ENCODE data around the gene TRMT2B.
A peak's percentile ranks its signal among the peaks of the same experiment; 100 is the strongest.

The TRMT2B gene

GRCh38 chrX:101051549-101052302 is at the start of gene TRMT2B (continued):
- TF ChIP-seq BCL6B (tag by site-specific recombination; IDR thresholded peaks at IDR 0.05) (no peak), ZNF148 (tag by site-specific recombination; IDR thresholded peaks at IDR 0.05; ENCODE audit: borderline replicate concordance) (no peak), KLF8 (tag by site-specific recombination; IDR thresholded peaks at IDR 0.05) (no peak; the same call in 1 of the 2 replicates), ZNF654 (tag by site-specific recombination; IDR thresholded peaks at IDR 0.05; ENCODE audit: low read depth) (no peak), ZNF10 (tag by site-specific recombination; IDR thresholded peaks at IDR 0.05) (no peak), ZNF18 (tag by site-specific recombination; IDR thresholded peaks at IDR 0.05) (peak; percentile 68; the same call in 1 of the 2 replicates), OSR2 (tag by site-specific recombination; IDR thresholded peaks at IDR 0.05) (no peak), ZNF837 (tag by site-specific recombination; IDR thresholded peaks at IDR 0.05) (no peak), ZNF561 (tag by site-specific recombination; IDR thresholded peaks at IDR 0.05; ENCODE audit: borderline replicate concordance) (no peak), ZNF664 (tag by site-specific recombination; IDR thresholded peaks at IDR 0.05) (no peak), ZFP3 (tag by site-specific recombination; IDR thresholded peaks at IDR 0.05; ENCODE audit: low read depth) (no peak), ZNF510 (tag by site-specific recombination; IDR thresholded peaks at IDR 0.05; ENCODE audit: insufficient replicate concordance) (no peak), BCL11B (tag by site-specific recombination; IDR thresholded peaks at IDR 0.05; ENCODE audit: low read depth) (no peak), GFI1B (tag by site-specific recombination; IDR thresholded peaks at IDR 0.05) (no peak), ZFP37 (tag by site-specific recombination; IDR thresholded peaks at IDR 0.05) (no peak), MZF1 (tag by site-specific recombination; IDR thresholded peaks at IDR 0.05; ENCODE audit: borderline replicate concordance) (no peak), ZNF544 (tag by site-specific recombination; IDR thresholded peaks at IDR 0.05) (no peak), ELK4 (IDR thresholded peaks at IDR 0.05; ENCODE audit: borderline replicate concordance, low read depth, low read length) (no peak), ZNF792 (tag by site-specific recombination; IDR thresholded peaks at IDR 0.05) (no peak), ZNF114 (tag by site-specific recombination; IDR thresholded peaks at IDR 0.05) (no peak), ZNF37A (tag by site-specific recombination; IDR thresholded peaks at IDR 0.05) (no peak), ZNF223 (tag by site-specific recombination; IDR thresholded peaks at IDR 0.05) (no peak), ZNF548 (tag by site-specific recombination; IDR thresholded peaks at IDR 0.05) (no peak), ZSCAN23 (tag by site-specific recombination; IDR thresholded peaks at IDR 0.05) (no peak), ZNF23 (tag by site-specific recombination; IDR thresholded peaks at IDR 0.05; ENCODE audit: borderline replicate concordance) (no peak), KLF17 (tag by site-specific recombination; IDR thresholded peaks at IDR 0.05) (no peak), SETDB1 (IDR thresholded peaks at IDR 0.05; ENCODE audit: insufficient read length, low read length) (no peak), WT1 (tag by site-specific recombination; IDR thresholded peaks at IDR 0.05) (no peak), PRDM6 (tag by site-specific recombination; IDR thresholded peaks at IDR 0.05) (no peak), ZNF248 (tag by site-specific recombination; IDR thresholded peaks at IDR 0.05) (no peak), ZNF670 (tag by site-specific recombination; IDR thresholded peaks at IDR 0.05; ENCODE audit: low read depth) (no peak), ZNF473 (tag by site-specific recombination; IDR thresholded peaks at IDR 0.05) (no peak), ZNF211 (tag by site-specific recombination; IDR thresholded peaks at IDR 0.05; ENCODE audit: low read depth) (no peak)

All from HEK293 (cell line).